ENCODE measurements around the gene ZSCAN20. TPM values are rescaled to one million over a fixed set of nuclear protein-coding genes. Genes with fewer than 3 reads are reported as not detected.

The ZSCAN20 gene
- total RNA-seq, 1 donor from 2014 or later = 9.7 TPM

DNA sequence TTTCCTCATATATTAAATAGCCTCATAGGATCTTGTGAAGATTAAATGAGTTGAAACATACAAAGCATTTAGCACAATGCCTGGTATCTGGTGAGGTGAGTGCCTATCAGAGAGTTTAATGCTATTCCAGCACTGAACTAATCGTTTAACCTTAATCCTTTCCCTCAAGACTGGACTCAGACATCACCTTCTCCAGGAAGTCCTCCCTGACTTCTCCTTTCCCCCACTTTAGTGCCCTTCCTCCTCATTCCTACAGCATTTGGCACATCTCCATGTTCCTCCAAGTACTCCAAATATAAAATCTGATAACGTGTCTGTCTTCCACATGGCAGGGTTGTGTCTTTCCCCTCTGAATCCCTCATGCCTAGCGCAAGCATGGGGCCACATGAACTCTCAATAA is 59.8 kb downstream of the ZSCAN20 start:
- Mint-ChIP-seq H3K27ac (ENCODE audit: unreplicated experiment) (no peak overlapping the region), H3K36me3 (ENCODE audit: unreplicated experiment) (no peaks in the 10 kb centered on the region), H3K9me3 (ENCODE audit: unreplicated experiment) (no peaks in the 10 kb centered on the region), H3K27me3 (ENCODE audit: unreplicated experiment) (peaks cover 1% of the 10 kb centered on the region), H3K4me3 (ENCODE audit: unreplicated experiment) (no peak overlapping the region), H3K4me1 (ENCODE audit: low read depth, unreplicated experiment) (no peaks in the 10 kb centered on the region)
- TF ChIP-seq, protein P1, sequence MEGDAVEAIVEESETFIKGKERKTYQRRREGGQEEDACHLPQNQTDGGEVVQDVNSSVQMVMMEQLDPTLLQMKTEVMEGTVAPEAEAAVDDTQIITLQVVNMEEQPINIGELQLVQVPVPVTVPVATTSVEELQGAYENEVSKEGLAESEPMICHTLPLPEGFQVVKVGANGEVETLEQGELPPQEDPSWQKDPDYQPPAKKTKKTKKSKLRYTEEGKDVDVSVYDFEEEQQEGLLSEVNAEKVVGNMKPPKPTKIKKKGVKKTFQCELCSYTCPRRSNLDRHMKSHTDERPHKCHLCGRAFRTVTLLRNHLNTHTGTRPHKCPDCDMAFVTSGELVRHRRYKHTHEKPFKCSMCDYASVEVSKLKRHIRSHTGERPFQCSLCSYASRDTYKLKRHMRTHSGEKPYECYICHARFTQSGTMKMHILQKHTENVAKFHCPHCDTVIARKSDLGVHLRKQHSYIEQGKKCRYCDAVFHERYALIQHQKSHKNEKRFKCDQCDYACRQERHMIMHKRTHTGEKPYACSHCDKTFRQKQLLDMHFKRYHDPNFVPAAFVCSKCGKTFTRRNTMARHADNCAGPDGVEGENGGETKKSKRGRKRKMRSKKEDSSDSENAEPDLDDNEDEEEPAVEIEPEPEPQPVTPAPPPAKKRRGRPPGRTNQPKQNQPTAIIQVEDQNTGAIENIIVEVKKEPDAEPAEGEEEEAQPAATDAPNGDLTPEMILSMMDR (IDR thresholded peaks at IDR 0.05; ENCODE audit: partially characterized antibody, unreplicated experiment) = no peak
- DNase-seq = no peak

DNA sequence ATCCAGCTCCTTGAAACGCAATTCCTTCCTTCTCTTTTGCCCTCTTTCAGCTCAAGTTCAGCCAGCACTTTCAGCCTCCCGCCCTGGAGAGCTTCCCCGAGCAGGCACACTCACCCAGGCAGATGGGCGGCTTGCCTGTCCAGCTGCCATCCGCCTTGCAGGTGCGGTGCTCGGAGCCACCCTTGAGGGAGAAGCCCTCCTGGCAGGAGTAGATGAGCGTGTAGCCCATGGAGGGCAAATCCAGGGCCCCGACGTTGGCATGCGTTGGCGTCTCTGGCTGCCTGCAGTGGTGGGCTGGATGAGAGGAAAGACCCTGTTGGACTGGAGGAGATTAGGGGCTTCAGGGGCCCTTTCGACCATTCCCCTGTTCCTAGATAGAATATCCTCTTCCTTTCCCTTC is 60.5 kb downstream of the ZSCAN20 start:
- H3K4me3 Mint-ChIP-seq (ENCODE audit: unreplicated experiment) = no peak overlapping the region

DNA sequence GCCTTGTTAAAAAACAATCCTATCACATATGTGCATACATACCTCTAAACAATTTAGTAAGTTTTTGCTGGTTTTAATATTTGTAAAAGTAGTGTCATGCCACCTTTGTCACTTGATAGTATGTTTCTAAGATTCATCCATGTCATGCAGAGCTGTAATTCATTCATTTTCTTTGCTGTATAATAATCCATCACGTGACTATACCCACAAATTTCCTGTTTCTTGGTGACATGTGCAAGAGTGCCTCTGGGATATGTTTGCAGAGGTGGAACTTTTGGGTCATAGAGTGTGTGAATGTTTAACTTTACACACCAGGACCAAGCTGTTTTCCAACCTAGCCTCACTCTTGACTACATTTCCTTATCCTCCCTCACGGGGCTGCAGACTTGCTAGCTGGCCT is 62.9 kb downstream of the ZSCAN20 start:
- Mint-ChIP-seq H3K27ac (ENCODE audit: unreplicated experiment) (no peak overlapping the region), H3K27me3 (ENCODE audit: unreplicated experiment) (no peaks in the 10 kb centered on the region), H3K36me3 (ENCODE audit: unreplicated experiment) (no peaks in the 10 kb centered on the region), H3K4me3 (ENCODE audit: unreplicated experiment) (no peak overlapping the region), H3K4me1 (ENCODE audit: low read depth, unreplicated experiment) (peaks cover 2% of the 10 kb centered on the region), H3K9me3 (ENCODE audit: unreplicated experiment) (no peaks in the 10 kb centered on the region)
- TF ChIP-seq, protein P1 (IDR thresholded peaks at IDR 0.05; ENCODE audit: partially characterized antibody, unreplicated experiment) = no peak
- DNase-seq = no peak

More for the DNA sequence above, 60.5 kb downstream of the ZSCAN20 start:
- H3K27ac Mint-ChIP-seq (ENCODE audit: unreplicated experiment) = no peak overlapping the region
- H3K27me3 Mint-ChIP-seq (ENCODE audit: unreplicated experiment) = peaks cover 1% of the 10 kb centered on the region
- no peaks in the 10 kb centered on the region for H3K4me1 Mint-ChIP-seq (ENCODE audit: low read depth, unreplicated experiment)
- no peaks in the 10 kb centered on the region for H3K36me3 Mint-ChIP-seq (ENCODE audit: unreplicated experiment)
- no peaks in the 10 kb centered on the region for H3K9me3 Mint-ChIP-seq (ENCODE audit: unreplicated experiment)
- TF ChIP-seq, protein P1 (IDR thresholded peaks at IDR 0.05; ENCODE audit: partially characterized antibody, unreplicated experiment) = no peak
- DNase-seq = no peak

DNA sequence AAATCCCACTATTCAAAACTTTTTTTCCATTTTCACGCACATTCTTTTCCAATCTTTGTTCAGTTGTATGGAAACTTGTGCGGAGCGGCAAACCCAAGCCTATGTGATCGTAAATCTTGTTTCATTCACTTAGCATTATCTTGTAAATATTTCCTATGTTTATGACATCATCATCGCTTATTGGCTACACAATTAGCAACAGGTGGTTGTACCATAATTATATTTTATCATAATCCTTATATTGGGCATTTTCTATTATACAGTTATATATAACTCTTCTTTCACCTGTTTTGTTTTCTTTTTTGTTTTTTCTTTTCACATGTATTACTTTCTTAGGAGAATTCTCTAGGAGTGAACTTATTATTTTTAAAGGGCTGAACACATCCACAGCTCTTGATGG is 65.4 kb downstream of the ZSCAN20 start:
- peaks cover 6% of the 10 kb centered on the region for H3K36me3 Mint-ChIP-seq (ENCODE audit: unreplicated experiment)
- peaks cover 2% of the 10 kb centered on the region for H3K4me1 Mint-ChIP-seq (ENCODE audit: low read depth, unreplicated experiment)
- DNase-seq = no peak
- no peaks in the 10 kb centered on the region for H3K9me3 Mint-ChIP-seq (ENCODE audit: unreplicated experiment)
- no peak overlapping the region for H3K4me3 Mint-ChIP-seq (ENCODE audit: unreplicated experiment)
- TF ChIP-seq, protein P1 (IDR thresholded peaks at IDR 0.05; ENCODE audit: partially characterized antibody, unreplicated experiment) = no peak
- H3K27ac Mint-ChIP-seq (ENCODE audit: unreplicated experiment) = no peak overlapping the region
- no peaks in the 10 kb centered on the region for H3K27me3 Mint-ChIP-seq (ENCODE audit: unreplicated experiment)

DNA sequence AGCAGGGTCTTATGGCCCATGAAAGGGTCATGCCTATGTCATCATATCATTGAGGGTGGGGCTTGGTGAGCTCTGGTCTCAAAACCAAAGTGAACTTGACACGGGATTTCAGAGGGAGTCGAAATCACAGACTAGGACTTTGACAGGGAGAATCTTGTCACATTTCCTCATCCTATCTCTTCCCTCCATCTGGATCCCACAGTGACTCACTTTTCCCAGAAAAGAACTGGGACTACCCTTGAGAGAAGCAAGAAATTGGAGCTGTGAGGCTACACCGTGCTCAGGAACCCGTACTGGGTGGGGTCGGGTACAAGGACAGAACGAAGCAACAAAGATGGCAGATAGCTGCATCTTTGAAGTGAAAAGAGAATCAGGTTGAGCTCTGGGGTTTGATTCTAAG is 69.5 kb downstream of the ZSCAN20 start:
- H3K27me3 Mint-ChIP-seq (ENCODE audit: unreplicated experiment) = peaks cover 1% of the 10 kb centered on the region
- peaks cover 2% of the 10 kb centered on the region for H3K4me1 Mint-ChIP-seq (ENCODE audit: low read depth, unreplicated experiment)
- peaks cover 2% of the 10 kb centered on the region for H3K9me3 Mint-ChIP-seq (ENCODE audit: unreplicated experiment)
- TF ChIP-seq, protein P1 (IDR thresholded peaks at IDR 0.05; ENCODE audit: partially characterized antibody, unreplicated experiment) = no peak
- no peak for DNase-seq
- no peak overlapping the region for H3K4me3 Mint-ChIP-seq (ENCODE audit: unreplicated experiment)
- H3K27ac Mint-ChIP-seq (ENCODE audit: unreplicated experiment) = no peak overlapping the region
- peaks cover 12% of the 10 kb centered on the region for H3K36me3 Mint-ChIP-seq (ENCODE audit: unreplicated experiment)

Other genes starting within 250 kb of the ZSCAN20 start
- gene ZNF362, start 216.2 kb upstream of the ZSCAN20 start, total RNA-seq (ENCODE audit: unreplicated experiment) = 69.8 TPM
- gene A3GALT2, start 151.5 kb upstream of the ZSCAN20 start, total RNA-seq (ENCODE audit: unreplicated experiment) = 0.71 TPM
- 287 TPM for gene PHC2, start 41.5 kb upstream of the ZSCAN20 start, total RNA-seq (ENCODE audit: unreplicated experiment)

Data from glutamatergic neuron (in vitro differentiated cells).